Epithelial cell of prostate (primary cell): ENCODE results near the gene MCTP1.

Source experiments
- DNase-seq: peaks from one replicate; pipeline ENCODE4 v3.0.0-alpha.2; 2011; ENCODE audit warnings: low read depth, low spot score
- H3K27ac ChIP-seq: fragments of 450-650 bp; 2 replicates; pipeline ENCODE4 v1.5.1; 2017; ENCODE audit warnings: mild to moderate bottlenecking

MCTP1 gene

GRCh38 chr5:95284572-95285408 is at the start of gene MCTP1:
MCTP1 (minus strand) TSS chr5:95285094.
- H3K27ac ChIP-seq, result no peak within 1 kb of the TSS
- DNase-seq, result no peak

DNA sequence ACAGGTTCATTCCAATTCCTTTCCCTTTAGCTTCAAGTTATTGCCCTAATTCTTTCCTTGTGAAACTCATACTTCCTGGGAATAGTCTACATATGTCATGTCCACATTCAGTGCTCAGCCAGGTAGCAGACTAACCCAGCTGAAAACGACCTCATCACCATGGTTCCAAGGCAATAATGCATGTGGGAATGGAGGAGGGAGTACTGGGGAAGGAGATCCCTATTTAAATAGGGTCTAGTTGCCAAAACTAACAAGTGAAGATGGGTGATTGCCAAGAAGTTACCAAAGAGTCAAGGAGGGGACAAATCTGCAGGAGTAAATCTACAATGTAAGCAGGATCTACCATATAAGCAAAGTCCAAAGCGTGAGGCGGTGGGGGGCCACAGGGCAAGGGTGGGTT is 47.3 kb upstream of the MCTP1 start:
- no peak for DNase-seq
- H3K27ac ChIP-seq, result no peak overlapping the region

GRCh38 chr5:95331358-95331757 is 46.5 kb upstream of the MCTP1 start:
- DNase-seq, result no peak
- H3K27ac ChIP-seq, result no peak overlapping the region

DNA sequence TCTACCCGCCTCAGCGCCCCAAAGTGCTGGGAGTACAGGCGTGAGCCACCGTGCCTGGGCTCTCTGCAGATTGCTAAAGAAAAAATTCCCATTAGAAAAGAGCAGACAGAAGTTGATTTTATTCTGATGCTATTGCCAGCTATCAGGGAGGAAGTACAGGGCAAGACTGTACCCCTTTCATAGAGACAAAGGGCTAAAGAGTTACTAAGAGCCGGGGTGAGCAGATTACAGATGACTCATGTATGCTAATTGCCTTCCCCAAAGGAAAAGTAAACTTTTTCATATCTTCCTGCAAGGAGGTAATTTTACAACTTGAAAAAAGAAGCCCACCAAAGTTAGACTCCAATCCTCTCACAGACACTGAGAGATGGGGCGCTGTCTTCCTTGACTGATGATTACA is 42.3 kb upstream of the MCTP1 start:
- H3K27ac ChIP-seq, result no peak overlapping the region
- DNase-seq, result no peak

DNA sequence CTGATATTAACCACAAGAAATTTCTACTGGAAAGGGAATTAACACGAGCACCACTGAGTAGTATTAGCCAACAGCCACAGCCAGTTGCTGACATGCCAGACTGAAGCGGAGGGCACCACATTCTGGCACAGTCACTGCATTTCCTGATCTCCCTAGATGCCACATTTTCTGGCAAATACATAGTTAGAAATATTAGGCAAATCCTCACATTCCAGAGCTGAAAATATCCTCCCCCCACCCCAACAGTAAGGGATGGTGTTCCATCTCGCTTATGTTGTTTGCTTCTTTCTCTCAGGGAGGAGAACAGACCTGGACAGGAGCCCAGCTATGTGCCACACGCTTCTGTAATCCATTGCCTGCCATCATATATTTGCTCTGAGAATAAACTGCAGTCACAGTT is 32.8 kb upstream of the MCTP1 start:
- no peak overlapping the region for H3K27ac ChIP-seq
- no peak for DNase-seq

- no peak for DNase-seq
- H3K27ac ChIP-seq, result no peak overlapping the region
These were observed 32.2 kb upstream of the MCTP1 start for GRCh38 chr5:95317085-95317484.

DNA sequence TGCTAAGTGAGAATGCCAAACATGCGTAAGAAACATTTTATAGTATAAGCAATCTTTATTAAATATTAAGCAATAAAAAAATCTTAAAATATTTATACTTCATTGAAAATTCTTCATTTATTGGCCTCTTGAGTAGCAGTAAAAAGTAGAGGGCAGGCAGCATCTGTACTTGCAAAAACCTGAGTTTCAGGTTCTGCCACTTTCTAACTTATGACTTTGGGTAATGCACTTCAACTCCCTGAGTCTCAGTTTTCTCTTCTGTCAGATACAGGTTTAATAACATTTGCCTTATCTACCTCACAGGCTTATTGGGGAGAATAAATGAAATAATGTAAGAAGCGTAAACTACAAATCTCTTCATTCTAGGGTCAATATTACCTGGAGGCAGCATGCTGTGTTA is 19.8 kb upstream of the MCTP1 start:
- no peak overlapping the region for H3K27ac ChIP-seq
- DNase-seq, result no peak

DNA sequence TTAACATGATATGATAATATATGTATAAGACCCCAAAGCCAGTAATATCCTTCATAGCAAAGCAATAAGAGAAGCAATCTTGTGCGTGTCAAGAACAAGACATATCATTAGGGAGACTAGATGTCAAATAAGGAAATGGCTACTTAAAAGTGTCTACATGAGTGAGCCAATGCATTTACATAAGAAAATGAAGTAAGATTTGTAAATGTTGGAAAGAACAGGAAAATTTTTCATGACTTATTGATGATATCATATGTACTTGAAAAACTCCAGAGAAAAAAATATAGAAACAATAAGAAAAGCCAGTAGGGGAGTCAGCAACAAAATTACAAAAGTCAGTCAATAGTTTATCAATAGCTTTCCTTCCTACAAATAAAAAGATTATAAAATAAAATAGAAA is 13.8 kb upstream of the MCTP1 start:
- no peak overlapping the region for H3K27ac ChIP-seq
- DNase-seq, result no peak

DNA sequence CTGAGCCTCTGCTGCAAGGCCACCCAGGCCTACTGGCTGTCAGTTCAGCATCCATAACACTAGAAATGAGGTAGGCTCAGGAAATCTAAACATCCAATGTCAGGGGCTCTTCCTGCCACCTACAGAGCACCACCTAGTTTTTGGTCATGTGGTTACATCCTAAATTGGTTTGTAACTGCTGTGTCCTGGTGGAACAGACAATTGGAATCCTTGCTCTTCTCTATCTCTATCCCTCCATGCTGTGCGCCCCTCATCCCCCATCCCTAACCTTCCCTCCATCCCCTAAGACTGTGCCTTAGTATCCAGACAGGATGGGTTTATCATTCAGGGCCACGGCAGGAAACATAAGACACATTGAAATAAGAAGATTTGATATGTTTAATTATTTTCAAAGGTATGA is 11.4 kb upstream of the MCTP1 start:
- no peak for DNase-seq
- no peak overlapping the region for H3K27ac ChIP-seq

- H3K27ac ChIP-seq, result no peak overlapping the region
- no peak for DNase-seq
These were observed 488 bp upstream of the MCTP1 start for GRCh38 chr5:95285409-95285755.

GRCh38 chr5:95283761-95284571 is 928 bp downstream of the MCTP1 start:
- no peak for DNase-seq
- H3K27ac ChIP-seq, result no peak overlapping the region

DNA sequence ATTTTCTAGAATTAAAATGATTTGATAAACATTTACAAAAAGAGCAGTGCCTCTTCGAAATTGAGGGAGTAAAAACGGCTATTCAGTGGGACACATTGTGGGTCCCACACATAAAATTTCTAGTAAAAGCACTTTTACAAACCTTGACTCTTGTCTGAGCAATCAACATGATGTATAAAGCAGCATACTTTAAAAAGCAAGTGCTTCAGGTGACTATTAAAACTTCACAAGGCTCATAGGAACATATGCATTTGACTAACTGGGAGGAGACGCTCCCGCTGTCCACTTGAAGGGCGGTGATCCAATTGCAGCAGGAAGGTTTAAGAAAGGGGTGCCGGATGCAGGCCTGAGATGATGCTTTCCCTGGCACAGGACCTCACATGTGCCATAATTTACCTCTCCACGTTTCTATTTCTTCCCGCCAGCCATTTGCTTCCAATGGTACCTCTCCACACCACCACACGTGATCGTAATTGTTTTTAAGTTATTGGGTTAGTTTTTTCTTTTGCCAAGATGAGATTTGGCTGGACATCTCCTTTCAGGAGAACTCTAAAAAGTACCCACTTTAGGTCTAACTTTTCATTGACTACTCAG is 1.8 kb downstream of the MCTP1 start:
- no peak overlapping the region for H3K27ac ChIP-seq
- DNase-seq, result no peak

- no peak for DNase-seq
- no peak overlapping the region for H3K27ac ChIP-seq
These were observed 3.7 kb downstream of the MCTP1 start for GRCh38 chr5:95281226-95281625.

GRCh38 chr5:95280401-95281095 is 4.3 kb downstream of the MCTP1 start:
- DNase-seq, result no peak
- H3K27ac ChIP-seq, result no peak overlapping the region

- no peak overlapping the region for H3K27ac ChIP-seq
- no peak for DNase-seq
These were observed 10.9 kb downstream of the MCTP1 start for GRCh38 chr5:95274011-95274410.

DNA sequence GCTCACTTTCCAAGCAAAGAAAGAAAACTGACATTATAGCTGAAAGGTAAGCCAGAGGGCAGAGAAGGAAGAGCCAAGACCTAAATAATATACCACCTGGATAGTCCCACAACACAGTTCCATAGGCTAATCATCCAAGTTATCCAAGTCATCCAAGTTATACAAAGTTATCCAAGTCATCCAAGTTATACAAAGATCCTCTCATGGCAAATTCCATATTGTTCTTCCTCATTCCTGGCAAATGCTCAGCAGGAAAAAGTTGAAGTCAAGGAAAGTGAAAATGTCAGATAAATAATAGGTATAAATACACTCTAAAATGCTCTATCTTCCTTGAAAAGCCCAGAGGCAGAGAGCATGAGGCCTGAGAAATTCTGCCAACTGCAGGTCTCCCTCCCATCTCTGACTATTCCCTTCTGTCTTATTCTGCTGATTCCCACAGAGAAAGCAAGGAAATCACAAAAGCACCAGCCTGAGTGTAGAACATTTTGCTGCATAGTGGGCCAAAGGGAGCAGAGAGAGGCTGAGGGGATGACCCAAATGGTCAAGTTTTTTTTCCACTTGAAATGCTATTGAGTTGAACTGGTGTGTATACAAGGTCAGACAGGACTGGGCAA is 12.5 kb downstream of the MCTP1 start:
- no peak overlapping the region for H3K27ac ChIP-seq
- no peak for DNase-seq

DNA sequence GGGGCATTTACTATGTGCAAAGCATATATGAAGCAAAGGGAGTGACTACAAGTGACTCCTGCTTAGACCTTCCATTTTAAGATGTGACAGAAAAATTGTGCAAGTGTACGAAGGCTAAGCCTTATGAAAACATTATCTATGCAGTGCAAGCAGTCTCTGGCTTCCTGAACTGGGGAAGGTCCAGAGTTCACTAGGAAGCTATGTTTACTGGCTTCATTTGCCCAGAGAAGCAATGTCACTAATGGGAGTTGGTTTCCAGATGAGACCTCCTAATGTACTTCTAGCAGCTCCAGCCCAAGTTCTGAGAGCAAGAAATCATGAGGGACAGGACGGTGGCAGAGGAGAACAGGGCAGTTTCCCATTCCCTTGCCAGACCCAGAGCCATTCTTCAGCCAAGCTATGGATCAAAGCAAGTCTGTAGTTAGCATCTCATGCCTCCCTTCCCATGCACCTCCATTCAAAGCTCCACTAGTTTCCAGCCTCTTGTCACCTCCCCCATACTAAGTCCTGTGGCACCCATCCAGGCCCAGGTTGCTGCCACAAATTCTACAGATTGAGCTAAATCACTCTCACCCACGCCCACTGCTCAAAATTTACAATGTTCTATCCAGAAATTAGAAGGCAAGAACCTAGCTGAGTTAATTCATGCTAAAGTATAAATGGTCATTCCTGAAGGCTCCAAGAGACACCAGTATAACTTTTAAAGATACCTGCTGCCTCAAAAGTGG is 21.8 kb downstream of the MCTP1 start:
- DNase-seq, result no peak
- no peak overlapping the region for H3K27ac ChIP-seq

DNA sequence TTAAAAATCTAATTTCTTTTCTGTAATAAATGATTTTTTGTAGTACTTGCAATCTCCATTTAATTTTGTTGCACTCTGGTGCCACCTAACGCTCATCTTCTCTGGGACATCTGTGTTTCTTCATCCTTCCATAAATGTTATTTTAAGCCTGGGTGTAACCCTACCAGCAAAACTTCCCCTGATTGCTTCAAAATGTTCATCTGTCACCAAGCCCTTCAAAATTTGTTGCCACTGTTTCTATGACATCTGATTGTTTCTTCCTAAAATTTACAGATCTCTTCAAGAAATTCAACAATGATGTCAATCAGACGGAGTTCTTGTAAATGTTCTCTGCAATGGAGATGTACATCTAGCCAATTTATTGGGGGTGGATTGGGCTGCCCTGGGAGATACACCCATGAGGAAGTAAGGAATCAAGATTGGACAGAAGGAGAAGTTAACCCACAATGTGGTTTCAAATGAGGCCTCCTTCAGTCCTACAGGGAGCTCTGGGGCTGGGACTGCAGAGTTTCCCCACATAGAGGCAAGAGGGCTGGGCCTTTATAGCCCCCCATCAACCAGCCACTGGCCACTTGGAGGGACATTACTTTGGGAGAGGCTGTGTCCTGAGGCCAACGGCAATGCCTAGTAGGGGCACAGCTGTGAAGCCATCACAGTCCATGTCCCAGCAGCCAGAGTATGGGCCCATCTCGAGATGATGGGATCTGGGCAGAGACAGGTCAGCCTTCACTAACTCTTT is 23.3 kb downstream of the MCTP1 start:
- no peak overlapping the region for H3K27ac ChIP-seq
- DNase-seq, result no peak

- H3K27ac ChIP-seq, result no peak overlapping the region
- no peak for DNase-seq
These were observed 27.9 kb downstream of the MCTP1 start for GRCh38 chr5:95256991-95257390.
